ENCODE data around the gene SMG7.

The SMG7 gene

DNA sequence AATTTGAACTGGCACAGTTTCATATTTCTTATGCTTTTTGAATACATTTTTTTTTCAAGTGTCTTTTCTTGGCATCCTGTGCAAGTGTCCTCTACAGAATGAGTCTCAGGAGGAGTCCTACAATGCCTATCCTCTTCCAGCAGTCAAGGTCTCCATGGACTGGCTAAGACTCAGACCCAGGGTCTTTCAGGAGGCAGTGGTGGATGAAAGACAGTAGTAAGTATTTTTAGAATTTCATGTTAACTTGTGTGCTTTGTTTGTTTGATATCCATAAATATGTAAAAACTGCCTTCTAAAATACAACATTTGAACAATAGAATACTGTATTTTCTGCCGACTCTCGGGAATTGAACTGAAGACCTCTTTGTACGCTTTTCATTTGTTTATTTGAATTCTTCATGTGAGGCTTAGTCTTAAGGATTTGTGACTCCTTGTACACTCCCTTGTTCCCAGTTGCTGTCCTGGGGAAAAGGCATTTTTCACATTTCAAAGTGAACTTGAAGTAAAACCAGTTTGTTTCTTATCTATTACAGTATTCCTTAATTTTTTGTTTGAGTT, 61.4 kb downstream of the SMG7 start:
- Histone ChIP-seq H3K4me3 (ENCODE audit: insufficient read depth, low read depth, low read length) (no peak overlapping the region), H3K9me3 (ENCODE audit: control insufficient read depth, low read length) (no peaks in the 10 kb centered on the region), H3K4me1 (ENCODE audit: control insufficient read depth, insufficient read depth, low read length) (no peaks in the 10 kb centered on the region), H3K27me3 (ENCODE audit: control insufficient read depth, insufficient read depth, low read length, poor library complexity, severe bottlenecking) (no peaks in the 10 kb centered on the region), H3K27ac (ENCODE audit: insufficient read depth, low read depth, low read length, poor library complexity, severe bottlenecking) (no peak overlapping the region), H3K36me3 (ENCODE audit: control insufficient read depth, insufficient read depth, low read length) (peaks cover 28% of the 10 kb centered on the region)
- whole genome bisulfite sequencing, 2 experiments: 91 to 96% methylated on average over 3 of the region's 3 CpGs

DNA sequence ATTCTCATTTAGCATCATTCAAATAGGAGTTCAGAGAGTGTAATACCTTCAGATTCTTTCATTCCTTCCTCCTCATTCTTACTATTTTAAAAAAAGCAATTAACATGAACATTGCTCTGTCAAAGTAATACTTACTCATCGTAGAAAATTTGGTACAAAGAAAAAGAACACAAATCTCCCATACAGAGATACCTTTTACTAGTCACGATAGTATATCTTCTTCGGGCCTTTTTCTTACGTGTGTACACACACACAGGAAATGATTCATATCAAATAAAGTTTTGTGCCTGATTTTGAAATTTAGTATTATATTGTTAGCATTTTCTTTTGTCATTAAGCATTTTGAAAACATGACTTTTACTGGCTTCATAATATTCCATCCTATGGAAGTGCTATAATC, 65.1 kb downstream of the SMG7 start:
- H3K9me3 ChIP-seq (ENCODE audit: control insufficient read depth, low read length): no peaks in the 10 kb centered on the region
- no peak overlapping the region for H3K4me3 ChIP-seq (ENCODE audit: insufficient read depth, low read depth, low read length)
- no peaks in the 10 kb centered on the region for H3K4me1 ChIP-seq (ENCODE audit: control insufficient read depth, insufficient read depth, low read length)
- H3K27me3 ChIP-seq (ENCODE audit: control insufficient read depth, insufficient read depth, low read length, poor library complexity, severe bottlenecking): no peaks in the 10 kb centered on the region
- H3K27ac ChIP-seq (ENCODE audit: insufficient read depth, low read depth, low read length, poor library complexity, severe bottlenecking): no peak overlapping the region
- 98 to 99% methylated on average over 3 to 4 of the region's 4 CpGs for WGBS, 2 experiments
- H3K36me3 ChIP-seq (ENCODE audit: control insufficient read depth, insufficient read depth, low read length): peaks cover 47% of the 10 kb centered on the region

DNA sequence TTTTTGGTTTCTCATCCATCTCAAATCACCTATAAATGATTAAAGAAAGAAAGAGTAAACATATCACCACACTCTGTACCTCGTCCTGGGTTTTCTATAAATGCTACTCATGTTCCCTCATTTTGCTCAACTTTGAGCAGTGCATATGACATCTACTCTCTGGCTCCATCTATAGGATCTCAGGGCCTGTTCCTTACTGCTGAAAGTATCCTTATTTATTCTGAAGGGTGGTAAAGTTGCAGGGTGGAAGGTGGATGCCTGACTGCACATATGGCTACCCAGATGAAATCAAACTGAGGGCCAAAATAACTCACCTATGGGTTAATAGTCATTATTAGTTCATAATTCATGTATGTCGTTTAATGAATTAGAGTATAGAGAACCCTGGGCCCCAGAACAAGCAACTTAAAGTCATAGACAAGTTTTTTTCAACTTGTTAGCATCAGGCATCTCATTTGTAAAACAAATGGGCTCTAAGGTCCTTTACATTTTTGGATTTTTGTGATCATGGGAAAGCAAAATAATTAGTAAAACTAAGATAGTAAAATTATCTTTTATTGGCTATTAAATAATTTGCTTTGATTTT, 71.4 kb downstream of the SMG7 start:
- Histone ChIP-seq H3K36me3 (ENCODE audit: control insufficient read depth, insufficient read depth, low read length) (peaks cover 37% of the 10 kb centered on the region), H3K27ac (ENCODE audit: insufficient read depth, low read depth, low read length, poor library complexity, severe bottlenecking) (no peak overlapping the region), H3K4me3 (ENCODE audit: insufficient read depth, low read depth, low read length) (no peak overlapping the region), H3K4me1 (ENCODE audit: control insufficient read depth, insufficient read depth, low read length) (peaks cover 9% of the 10 kb centered on the region), H3K9me3 (ENCODE audit: control insufficient read depth, low read length) (no peaks in the 10 kb centered on the region), H3K27me3 (ENCODE audit: control insufficient read depth, insufficient read depth, low read length, poor library complexity, severe bottlenecking) (no peaks in the 10 kb centered on the region)
- WGBS, 2 experiments: 77 to 92% methylated on average over 2 of the region's 2 CpGs

DNA sequence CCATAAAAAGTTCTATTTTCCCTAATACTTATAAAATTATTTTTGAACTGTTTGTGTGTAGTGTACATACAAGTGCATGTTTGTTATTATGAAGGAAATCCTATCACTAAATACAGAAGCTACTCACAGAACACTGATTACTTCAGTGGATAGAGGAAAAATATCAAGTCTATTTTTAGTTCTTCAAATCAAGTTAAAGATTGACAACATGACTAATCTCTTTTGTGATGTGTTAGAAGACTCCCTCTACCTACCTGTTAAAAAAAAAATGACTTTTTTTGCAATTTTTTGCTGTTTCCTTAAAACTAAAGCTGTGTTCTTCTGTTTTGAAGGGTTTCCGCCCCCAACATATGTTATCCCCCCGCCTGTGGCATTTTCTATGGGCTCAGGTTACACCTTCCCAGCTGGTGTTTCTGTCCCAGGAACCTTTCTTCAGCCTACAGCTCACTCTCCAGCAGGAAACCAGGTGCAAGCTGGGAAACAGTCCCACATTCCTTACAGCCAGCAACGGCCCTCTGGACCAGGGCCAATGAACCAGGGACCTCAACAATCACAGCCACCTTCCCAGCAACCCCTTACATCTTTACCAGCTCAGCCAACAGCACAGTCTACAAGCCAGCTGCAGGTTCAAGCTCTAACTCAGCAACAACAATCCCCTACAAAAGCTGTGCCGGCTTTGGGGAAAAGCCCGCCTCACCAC, 72.4 kb downstream of the SMG7 start:
- Histone ChIP-seq H3K4me3 (ENCODE audit: insufficient read depth, low read depth, low read length) (no peak overlapping the region), H3K27ac (ENCODE audit: insufficient read depth, low read depth, low read length, poor library complexity, severe bottlenecking) (no peak overlapping the region), H3K9me3 (ENCODE audit: control insufficient read depth, low read length) (no peaks in the 10 kb centered on the region), H3K36me3 (ENCODE audit: control insufficient read depth, insufficient read depth, low read length) (peaks cover 29% of the 10 kb centered on the region), H3K27me3 (ENCODE audit: control insufficient read depth, insufficient read depth, low read length, poor library complexity, severe bottlenecking) (no peaks in the 10 kb centered on the region), H3K4me1 (ENCODE audit: control insufficient read depth, insufficient read depth, low read length) (peaks cover 9% of the 10 kb centered on the region)
- WGBS, 2 experiments: 75 to 77% methylated on average over 5 of the region's 5 CpGs

DNA sequence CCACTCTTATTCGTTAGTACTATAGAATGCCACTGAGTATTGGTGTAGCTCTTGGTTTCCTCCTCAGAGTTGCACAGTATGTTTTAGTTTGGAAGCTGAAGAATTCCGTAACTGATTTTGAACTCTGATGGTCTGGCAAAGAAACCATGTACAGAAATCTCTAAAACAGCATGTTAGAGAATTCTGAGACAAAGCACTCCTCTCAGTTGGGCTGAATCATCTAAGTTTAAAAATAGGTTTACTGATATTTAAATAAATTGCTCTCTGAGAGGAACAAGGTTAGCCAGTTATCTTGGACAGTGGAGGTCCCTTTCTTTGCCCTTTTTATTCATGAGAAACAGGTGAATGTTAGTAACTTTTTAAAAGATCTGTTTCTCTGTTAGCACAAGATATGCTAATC, 74.1 kb downstream of the SMG7 start:
- Histone ChIP-seq H3K27me3 (ENCODE audit: control insufficient read depth, insufficient read depth, low read length, poor library complexity, severe bottlenecking) (no peaks in the 10 kb centered on the region), H3K27ac (ENCODE audit: insufficient read depth, low read depth, low read length, poor library complexity, severe bottlenecking) (peak overlapping the region; percentile 6), H3K36me3 (ENCODE audit: control insufficient read depth, insufficient read depth, low read length) (peaks cover 26% of the 10 kb centered on the region), H3K4me1 (ENCODE audit: control insufficient read depth, insufficient read depth, low read length) (peaks cover 9% of the 10 kb centered on the region), H3K9me3 (ENCODE audit: control insufficient read depth, low read length) (no peaks in the 10 kb centered on the region), H3K4me3 (ENCODE audit: insufficient read depth, low read depth, low read length) (no peak overlapping the region)
- 90 to 95% methylated on average over 2 of the region's 2 CpGs for WGBS, 2 experiments

DNA sequence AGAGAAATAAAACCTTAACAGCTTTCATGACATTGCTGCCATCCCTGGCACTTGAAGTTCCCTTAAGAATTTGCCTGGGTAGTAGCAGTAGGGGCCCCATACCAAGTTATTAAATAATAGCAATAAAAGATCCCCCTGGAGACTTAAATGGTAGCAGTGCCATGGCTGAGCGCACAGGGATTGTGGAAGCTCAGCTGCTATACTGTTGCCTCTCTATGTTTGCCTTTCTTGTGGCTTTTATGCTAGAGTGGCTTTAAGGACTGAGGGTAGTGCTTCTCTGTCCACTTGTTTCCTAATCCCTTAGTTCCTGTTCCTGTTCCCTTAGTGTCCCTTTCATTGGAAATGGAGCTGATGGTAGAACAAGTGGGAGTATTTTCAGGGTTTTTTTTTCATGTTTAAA, 75.8 kb downstream of the SMG7 start:
- 88 to 100% methylated on average over 1 of the region's 1 CpG for WGBS, 2 experiments
- Histone ChIP-seq H3K27ac (ENCODE audit: insufficient read depth, low read depth, low read length, poor library complexity, severe bottlenecking) (no peak overlapping the region), H3K27me3 (ENCODE audit: control insufficient read depth, insufficient read depth, low read length, poor library complexity, severe bottlenecking) (no peaks in the 10 kb centered on the region)

DNA sequence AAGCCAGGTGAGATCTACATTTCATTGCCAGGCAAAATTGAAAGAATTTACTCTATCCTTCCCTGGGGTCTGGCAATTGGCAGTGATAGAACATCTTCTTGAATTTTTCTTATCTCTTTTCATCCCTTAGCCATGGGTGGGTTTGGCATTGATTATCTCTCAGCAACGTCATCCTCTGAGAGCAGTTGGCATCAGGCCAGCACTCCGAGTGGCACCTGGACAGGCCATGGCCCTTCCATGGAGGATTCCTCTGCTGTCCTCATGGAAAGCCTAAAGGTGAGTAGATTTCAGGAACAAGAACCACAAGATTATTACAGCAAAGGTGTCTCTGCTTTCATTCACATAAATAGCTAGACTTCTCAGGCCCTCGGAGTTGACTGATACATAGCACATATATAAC, 78.6 kb downstream of the SMG7 start:
- Histone ChIP-seq H3K27ac (ENCODE audit: insufficient read depth, low read depth, low read length, poor library complexity, severe bottlenecking) (no peak overlapping the region), H3K36me3 (ENCODE audit: control insufficient read depth, insufficient read depth, low read length) (peaks cover 14% of the 10 kb centered on the region), H3K4me3 (ENCODE audit: insufficient read depth, low read depth, low read length) (no peak overlapping the region), H3K9me3 (ENCODE audit: control insufficient read depth, low read length) (no peaks in the 10 kb centered on the region), H3K4me1 (ENCODE audit: control insufficient read depth, insufficient read depth, low read length) (peaks cover 9% of the 10 kb centered on the region), H3K27me3 (ENCODE audit: control insufficient read depth, insufficient read depth, low read length, poor library complexity, severe bottlenecking) (no peaks in the 10 kb centered on the region)
- 94 to 97% methylated on average over 3 of the region's 3 CpGs for WGBS, 2 experiments

More for the DNA sequence above, 75.8 kb downstream of the SMG7 start:
- peaks cover 22% of the 10 kb centered on the region for H3K36me3 ChIP-seq (ENCODE audit: control insufficient read depth, insufficient read depth, low read length)
- H3K9me3 ChIP-seq (ENCODE audit: control insufficient read depth, low read length): no peaks in the 10 kb centered on the region
- no peak overlapping the region for H3K4me3 ChIP-seq (ENCODE audit: insufficient read depth, low read depth, low read length)
- peaks cover 9% of the 10 kb centered on the region for H3K4me1 ChIP-seq (ENCODE audit: control insufficient read depth, insufficient read depth, low read length)

DNA sequence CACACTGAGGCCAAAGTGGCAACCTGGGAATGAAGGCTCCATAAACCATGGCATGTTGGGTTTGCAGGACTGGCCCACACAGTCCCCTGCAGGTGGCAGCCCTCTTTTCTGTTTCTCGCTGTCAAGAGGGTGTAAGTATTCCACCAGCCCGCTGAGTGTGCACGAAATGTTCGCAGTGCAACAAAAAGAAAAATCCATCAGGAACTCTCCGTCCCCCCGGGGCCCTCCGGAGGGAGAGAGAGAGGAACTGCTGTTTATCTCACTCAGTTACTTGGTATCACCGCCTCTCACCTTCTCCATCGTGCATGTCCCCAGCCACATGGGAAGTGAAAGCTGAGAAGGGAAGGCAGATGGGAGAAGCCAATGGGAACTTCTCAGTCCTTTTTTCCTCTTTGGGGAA, 79.6 kb downstream of the SMG7 start:
- H3K36me3 ChIP-seq (ENCODE audit: control insufficient read depth, insufficient read depth, low read length): peaks cover 11% of the 10 kb centered on the region
- H3K4me3 ChIP-seq (ENCODE audit: insufficient read depth, low read depth, low read length): no peak overlapping the region
- no peak overlapping the region for H3K27ac ChIP-seq (ENCODE audit: insufficient read depth, low read depth, low read length, poor library complexity, severe bottlenecking)
- H3K27me3 ChIP-seq (ENCODE audit: control insufficient read depth, insufficient read depth, low read length, poor library complexity, severe bottlenecking): no peaks in the 10 kb centered on the region
- peaks cover 4% of the 10 kb centered on the region for H3K4me1 ChIP-seq (ENCODE audit: control insufficient read depth, insufficient read depth, low read length)
- WGBS, 2 experiments: 93% methylated on average over 9 of the region's 9 CpGs
- no peaks in the 10 kb centered on the region for H3K9me3 ChIP-seq (ENCODE audit: control insufficient read depth, low read length)

DNA sequence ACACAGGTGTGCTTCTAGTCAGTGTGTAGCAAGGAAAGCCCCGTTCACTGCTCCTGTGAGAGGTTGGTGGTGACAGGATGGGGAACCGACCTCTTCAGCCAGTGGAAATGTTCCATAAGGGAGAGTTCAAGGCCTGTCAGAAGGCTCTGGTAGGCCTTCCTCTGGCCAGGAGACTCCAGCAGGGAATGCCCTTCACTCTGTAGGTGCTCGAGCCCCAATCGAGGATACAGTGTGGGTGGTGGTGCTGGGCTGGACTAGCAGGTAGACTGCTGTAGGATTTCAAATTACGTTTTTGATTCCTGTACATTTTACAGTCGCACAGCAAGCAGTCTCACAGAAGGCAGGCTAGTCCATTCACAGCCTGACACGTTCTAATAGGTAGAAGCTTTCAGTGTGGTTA, 80.1 kb downstream of the SMG7 start:
- Histone ChIP-seq H3K4me3 (ENCODE audit: insufficient read depth, low read depth, low read length) (no peak overlapping the region), H3K4me1 (ENCODE audit: control insufficient read depth, insufficient read depth, low read length) (peaks cover 2% of the 10 kb centered on the region), H3K9me3 (ENCODE audit: control insufficient read depth, low read length) (no peaks in the 10 kb centered on the region), H3K36me3 (ENCODE audit: control insufficient read depth, insufficient read depth, low read length) (peaks cover 11% of the 10 kb centered on the region), H3K27me3 (ENCODE audit: control insufficient read depth, insufficient read depth, low read length, poor library complexity, severe bottlenecking) (no peaks in the 10 kb centered on the region), H3K27ac (ENCODE audit: insufficient read depth, low read depth, low read length, poor library complexity, severe bottlenecking) (no peak overlapping the region)
- WGBS, 2 experiments: 92 to 98% methylated on average over 7 of the region's 7 CpGs

DNA sequence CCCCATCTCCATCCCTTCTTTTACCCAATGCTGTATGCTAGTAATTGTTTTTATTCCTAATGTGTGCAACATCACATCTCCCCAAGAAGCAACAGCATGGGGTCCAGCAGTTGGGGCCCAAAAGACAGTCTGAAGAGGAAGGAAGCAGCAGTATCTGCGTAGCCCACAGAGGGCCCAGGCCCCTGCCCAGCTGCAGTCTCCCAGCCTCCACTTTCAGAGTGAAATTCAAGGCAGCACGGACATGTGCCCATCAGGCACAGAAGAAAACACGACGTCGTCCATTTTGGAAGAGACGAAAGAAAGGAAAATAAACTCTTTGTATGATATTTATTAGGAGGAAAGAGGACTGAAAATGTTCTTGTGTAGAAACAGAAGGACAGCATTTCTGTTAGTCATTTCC, 80.6 kb downstream of the SMG7 start:
- H3K27me3 ChIP-seq (ENCODE audit: control insufficient read depth, insufficient read depth, low read length, poor library complexity, severe bottlenecking): no peaks in the 10 kb centered on the region
- 96% methylated on average over 6 of the region's 6 CpGs for WGBS, 2 experiments
- no peak overlapping the region for H3K27ac ChIP-seq (ENCODE audit: insufficient read depth, low read depth, low read length, poor library complexity, severe bottlenecking)
- H3K4me3 ChIP-seq (ENCODE audit: insufficient read depth, low read depth, low read length): no peak overlapping the region
- peaks cover 11% of the 10 kb centered on the region for H3K36me3 ChIP-seq (ENCODE audit: control insufficient read depth, insufficient read depth, low read length)
- H3K9me3 ChIP-seq (ENCODE audit: control insufficient read depth, low read length): no peaks in the 10 kb centered on the region
- H3K4me1 ChIP-seq (ENCODE audit: control insufficient read depth, insufficient read depth, low read length): no peaks in the 10 kb centered on the region
